Neutrophil (primary cell): ENCODE data around the gene EFNB1.
"Not testable (repeated sequence)": the region's sequence is repeated elsewhere in the genome, so short reads cannot be mapped to it uniquely, and the experiment has no call there.

Experiments
- H3K27ac ChIP-seq: fragments of 200-600 bp; sonication (generic); 2 replicates; pipeline ENCODE4 v1.5.1; 2016; ENCODE audit warnings: mild to moderate bottlenecking, moderate library complexity
- H3K27me3 ChIP-seq: fragments of 200-600 bp; sonication (generic); 2 replicates; pipeline ENCODE4 v1.6.0; 2016; ENCODE audit warnings: mild to moderate bottlenecking
- H3K36me3 ChIP-seq: fragments of 200-600 bp; sonication (generic); 2 replicates; pipeline ENCODE4 v1.5.1; 2017
- H3K4me1 ChIP-seq, 2 experiments: fragments of 200-600 bp in 1 of 2; sonication (generic) in 1 of 2; 1 replicate in 1 of 2; 2 replicates in 1 of 2; pipeline versions ENCODE4 v1.5.1 to v1.6.1; 2013 to 2016; ENCODE audit warnings: low read depth in 1 of 2, low read length in 1 of 2, mild to moderate bottlenecking in 1 of 2, moderate library complexity in 1 of 2; ENCODE audit not compliant: control insufficient read depth in 1 of 2, insufficient read depth in 1 of 2
- H3K4me3 ChIP-seq, 2 experiments: fragments of 200-600 bp in 1 of 2; sonication (generic) in 1 of 2; 1 replicate in 1 of 2; 2 replicates in 1 of 2; pipeline ENCODE4 v1.5.1; 2013 to 2016; ENCODE audit warnings: low read depth in 1 of 2, low read length in 1 of 2, mild to moderate bottlenecking in 1 of 2, moderate library complexity in 1 of 2
- H3K9me3 ChIP-seq: fragments of 200-600 bp; sonication (generic); 2 replicates; pipeline ENCODE4 v1.5.1; 2016
- TF ChIP-seq, protein P1 (sequence below): fragments of 200-600 bp; sonication (generic); IDR thresholded peaks from 2 replicates; pipeline ENCODE4 v1.5.1; 2016; ENCODE audit warnings: antibody characterized with exemption

EFNB1 gene

DNA sequence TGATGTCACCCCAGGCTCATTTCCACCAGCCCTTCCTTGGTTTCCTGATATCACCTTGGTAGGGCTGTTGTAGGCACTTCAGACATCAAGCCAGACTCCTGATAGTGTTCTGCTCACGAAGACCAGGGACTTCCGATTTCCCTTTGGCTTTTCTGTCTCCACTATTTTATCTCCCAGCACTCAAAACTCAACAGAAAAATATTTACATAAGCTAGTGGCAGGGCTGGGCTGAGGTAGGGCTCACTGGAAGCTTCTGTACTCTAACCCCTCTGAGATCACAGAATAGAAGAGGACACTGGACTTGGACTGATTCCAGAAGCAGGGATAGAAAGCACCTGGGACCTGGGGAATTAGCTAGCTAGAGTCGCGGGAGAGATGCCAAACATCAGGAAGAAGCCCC lies 34.4 kb upstream of the EFNB1 start:
- H3K27ac ChIP-seq: no peak overlapping the region
- H3K9me3 ChIP-seq: no peaks in the 10 kb centered on the region
- TF ChIP-seq, protein P1, sequence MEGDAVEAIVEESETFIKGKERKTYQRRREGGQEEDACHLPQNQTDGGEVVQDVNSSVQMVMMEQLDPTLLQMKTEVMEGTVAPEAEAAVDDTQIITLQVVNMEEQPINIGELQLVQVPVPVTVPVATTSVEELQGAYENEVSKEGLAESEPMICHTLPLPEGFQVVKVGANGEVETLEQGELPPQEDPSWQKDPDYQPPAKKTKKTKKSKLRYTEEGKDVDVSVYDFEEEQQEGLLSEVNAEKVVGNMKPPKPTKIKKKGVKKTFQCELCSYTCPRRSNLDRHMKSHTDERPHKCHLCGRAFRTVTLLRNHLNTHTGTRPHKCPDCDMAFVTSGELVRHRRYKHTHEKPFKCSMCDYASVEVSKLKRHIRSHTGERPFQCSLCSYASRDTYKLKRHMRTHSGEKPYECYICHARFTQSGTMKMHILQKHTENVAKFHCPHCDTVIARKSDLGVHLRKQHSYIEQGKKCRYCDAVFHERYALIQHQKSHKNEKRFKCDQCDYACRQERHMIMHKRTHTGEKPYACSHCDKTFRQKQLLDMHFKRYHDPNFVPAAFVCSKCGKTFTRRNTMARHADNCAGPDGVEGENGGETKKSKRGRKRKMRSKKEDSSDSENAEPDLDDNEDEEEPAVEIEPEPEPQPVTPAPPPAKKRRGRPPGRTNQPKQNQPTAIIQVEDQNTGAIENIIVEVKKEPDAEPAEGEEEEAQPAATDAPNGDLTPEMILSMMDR: no peak
- no peaks in the 10 kb centered on the region for H3K27me3 ChIP-seq
- no peaks in the 10 kb centered on the region for H3K4me1 ChIP-seq
- no peak overlapping the region for H3K4me3 ChIP-seq
- no peaks in the 10 kb centered on the region for H3K36me3 ChIP-seq

GRCh38 chrX:68795741-68796140 lies 33.1 kb upstream of the EFNB1 start:
- H3K4me1 ChIP-seq: no peaks in the 10 kb centered on the region
- no peak overlapping the region for H3K4me3 ChIP-seq
- no peaks in the 10 kb centered on the region for H3K9me3 ChIP-seq
- TF ChIP-seq, protein P1: no peak
- H3K36me3 ChIP-seq: no peaks in the 10 kb centered on the region
- H3K27ac ChIP-seq: no peak overlapping the region
- H3K27me3 ChIP-seq: no peaks in the 10 kb centered on the region

DNA sequence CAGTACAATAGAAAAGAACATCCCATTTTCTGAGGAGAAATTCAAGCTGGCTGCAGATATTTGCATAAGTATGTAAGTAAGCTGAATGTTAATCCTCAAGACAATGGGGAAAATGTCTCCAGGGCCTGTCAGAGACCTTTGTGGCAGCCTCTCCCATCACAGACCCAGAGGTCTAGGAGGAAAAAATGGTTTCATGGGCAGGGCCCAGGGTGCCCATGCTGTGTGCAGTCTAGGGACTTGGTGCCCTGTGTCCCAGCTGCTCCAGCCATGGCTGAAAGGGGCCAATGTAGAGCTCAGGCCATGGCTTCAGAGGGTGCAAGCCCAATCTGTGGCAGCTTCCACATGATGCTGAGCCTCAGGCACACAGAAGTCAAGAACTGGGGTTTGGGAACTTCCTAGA lies 30.4 kb upstream of the EFNB1 start:
- not testable (repeated sequence) for H3K36me3 ChIP-seq, H3K4me1 ChIP-seq, H3K4me3 ChIP-seq, H3K9me3 ChIP-seq, H3K27me3 ChIP-seq, H3K27ac ChIP-seq

GRCh38 chrX:68801737-68802290 lies 27.0 kb upstream of the EFNB1 start:
- Histone ChIP-seq H3K4me1 (no peaks in the 10 kb centered on the region), H3K9me3 (no peaks in the 10 kb centered on the region), H3K4me3 (no peak overlapping the region), H3K27ac (no peak overlapping the region), H3K36me3 (no peaks in the 10 kb centered on the region), H3K27me3 (no peaks in the 10 kb centered on the region)
- TF ChIP-seq, protein P1: no peak

DNA sequence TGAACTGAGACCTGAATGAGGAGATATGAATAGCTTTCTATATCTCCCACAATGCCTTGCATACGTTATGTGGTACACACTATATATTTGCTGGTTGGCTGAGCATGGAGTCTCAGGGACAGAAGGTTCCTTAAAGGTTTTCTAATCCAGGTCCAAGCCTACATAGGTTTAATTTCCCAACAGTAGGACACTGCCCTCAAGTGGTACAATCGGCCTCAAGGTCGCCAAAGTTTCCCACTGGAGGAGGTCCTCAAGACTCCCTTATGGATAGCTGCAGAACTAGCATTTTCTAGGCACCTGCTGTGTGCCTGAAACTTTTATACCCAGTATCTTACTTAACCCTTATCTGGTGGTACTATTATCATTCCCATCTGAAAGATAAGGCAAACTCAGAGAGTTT lies 21.0 kb upstream of the EFNB1 start:
- H3K27ac ChIP-seq: no peak overlapping the region
- H3K27me3 ChIP-seq: no peaks in the 10 kb centered on the region
- no peak overlapping the region for H3K4me3 ChIP-seq
- H3K9me3 ChIP-seq: no peaks in the 10 kb centered on the region
- no peaks in the 10 kb centered on the region for H3K4me1 ChIP-seq
- no peaks in the 10 kb centered on the region for H3K36me3 ChIP-seq
- TF ChIP-seq, protein P1: no peak

- Histone ChIP-seq H3K4me1 (no peaks in the 10 kb centered on the region), H3K27ac (no peak overlapping the region), H3K36me3 (no peaks in the 10 kb centered on the region), H3K4me3 (no peak overlapping the region), H3K9me3 (no peaks in the 10 kb centered on the region), H3K27me3 (no peaks in the 10 kb centered on the region)
- TF ChIP-seq, protein P1: no peak
Measured at GRCh38 chrX:68808686-68809357, 20.0 kb upstream of the EFNB1 start.
